ENCODE results near the gene CAPN7.

Gene CAPN7

GRCh38 chr3:15299036-15299435, 93.0 kb downstream of the CAPN7 start:
- peaks cover 5% of the 10 kb centered on the region for H3K4me1 Mint-ChIP-seq
- peaks cover 26% of the 10 kb centered on the region for H3K36me3 Mint-ChIP-seq (ENCODE audit: low read depth)
- H3K27me3 Mint-ChIP-seq (ENCODE audit: low read depth, poor library complexity) = peaks cover 12% of the 10 kb centered on the region
- no peak overlapping the region for H3K4me3 Mint-ChIP-seq
- TF ChIP-seq CTCF (IDR thresholded peaks at IDR 0.05) = no peak
- DNase-seq = no peak
- no peak overlapping the region for H3K27ac Mint-ChIP-seq
- H3K9me3 Mint-ChIP-seq = no peaks in the 10 kb centered on the region

- TF ChIP-seq CTCF (IDR thresholded peaks at IDR 0.05) = no peak
- Mint-ChIP-seq H3K4me3 (no peak overlapping the region), H3K27ac (no peak overlapping the region), H3K27me3 (ENCODE audit: low read depth, poor library complexity) (peaks cover 12% of the 10 kb centered on the region), H3K9me3 (no peaks in the 10 kb centered on the region), H3K4me1 (peaks cover 4% of the 10 kb centered on the region), H3K36me3 (ENCODE audit: low read depth) (peaks cover 26% of the 10 kb centered on the region)
- no peak for DNase-seq
Measured at GRCh38 chr3:15300323-15301078, 94.5 kb downstream of the CAPN7 start.

GRCh38 chr3:15301761-15302160, 95.7 kb downstream of the CAPN7 start:
- Mint-ChIP-seq H3K9me3 (no peaks in the 10 kb centered on the region), H3K36me3 (ENCODE audit: low read depth) (peaks cover 23% of the 10 kb centered on the region), H3K4me3 (no peak overlapping the region), H3K4me1 (peaks cover 8% of the 10 kb centered on the region), H3K27me3 (ENCODE audit: low read depth, poor library complexity) (peaks cover 12% of the 10 kb centered on the region), H3K27ac (no peak overlapping the region)
- DNase-seq = no peak
- no peak for TF ChIP-seq CTCF (IDR thresholded peaks at IDR 0.05)
